Esophagus squamous epithelium (tissue), 5 donors: Measurements from ENCODE around the gene BDKRB1. TPM values are rescaled to one million over a fixed set of nuclear protein-coding genes. Genes with fewer than 3 reads are reported as not detected.

Experiments used
- DNase-seq: peaks from one replicate; lab custom pipeline; 2025; lab: John Stamatoyannopoulos, UW
- H3K27ac ChIP-seq, 4 donors: fragments of 200-600 bp; sonication (generic); one replicate each; pipeline ENCODE4 v1.5.1; 2016 to 2019; ENCODE audit warnings: mild to moderate bottlenecking in 1 of 4
- H3K27me3 ChIP-seq, 4 donors: fragments of 200-600 bp; sonication (generic); 1 replicate in 3 of 4; 2 replicates in 1 of 4; pipeline versions ENCODE4 v1.5.1 to v1.6.0; 2017 to 2021; ENCODE audit warnings: antibody characterized with exemption in 1 of 4
- H3K36me3 ChIP-seq, 3 donors: fragments of 200-600 bp; sonication (generic); one replicate each; pipeline ENCODE4 v1.5.1; 2016 to 2019
- H3K4me1 ChIP-seq, 3 donors: fragments of 200-600 bp; sonication (generic); one replicate each; pipeline ENCODE4 v1.5.1; 2017 to 2019
- H3K4me3 ChIP-seq, 4 donors: fragments of 200-600 bp; sonication (generic); 1 replicate in 3 of 4; 2 replicates in 1 of 4; pipeline ENCODE4 v1.5.1; 2016 to 2019; ENCODE audit warnings: mild to moderate bottlenecking in 2 of 4, moderate library complexity in 1 of 4
- H3K9me3 ChIP-seq, 3 donors: fragments of 200-600 bp; sonication (generic); one replicate each; pipeline ENCODE4 v1.5.1; 2016 to 2019
- CTCF ChIP-seq, 6 experiments: fragments of 450-650 bp in 4 of 6; fragments of 200-600 bp in 2 of 6; sonication (generic) in 2 of 6; IDR thresholded peaks; one replicate each; pipeline ENCODE4 v1.5.1; 2016 to 2019; ENCODE audit warnings: antibody characterized with exemption in 6 of 6, mild to moderate bottlenecking in 4 of 6, moderate library complexity in 4 of 6
- POLR2A ChIP-seq, 4 donors: fragments of 450-650 bp; IDR thresholded peaks; one replicate each; pipeline ENCODE4 v1.6.1; 2017; ENCODE audit warnings: antibody characterized with exemption in 4 of 4, mild to moderate bottlenecking in 4 of 4, moderate library complexity in 3 of 4
- WGBS, 2 donors: methylation state at CpG; one replicate each; pipeline ENCODE4 v1.1.5; 2018; 5-methylcytosine and 5-hydroxymethylcytosine counted together
- intact Hi-C: fragments of 100-400 bp; cut with DNase I; formaldehyde crosslinking; loops from one replicate; pipeline ENCODE4 v1.15.0; 2022
- total RNA-seq, 4 donors: library from RNA; depleted of rRNA; stranded (reverse); fragments of >200 nt; gene quantifications; one replicate each; pipeline ENCODE4 v1.1.0, GENCODE V29; 2016
- donor health status: DM: yes; HTN: yes; CAD: no.

The BDKRB1 gene
- total RNA-seq, result 10 to 100 TPM in 1 of 4 donors, 1 to 10 TPM in 3; 4.0 to 12.2 (median 5.7) TPM

GRCh38 chr14:96255501-96256366, at the start of gene BDKRB1:
BDKRB1 (plus strand) TSS chr14:96256210; CDS start chr14:96263683, 7,473 bp downstream.
- Histone ChIP-seq H3K27ac (peak within 1 kb of the TSS; percentile 76 to 91 (median 88)), H3K9me3 (no peaks in the 10 kb centered on the region), H3K36me3 (no peaks in the 10 kb centered on the region), H3K27me3 (no peaks in the 10 kb centered on the region), H3K4me3 (peak within 1 kb of the TSS in 3 of 4 donors; percentile 11 to 25 (median 25)), H3K4me1 (peaks cover 8 to 79% (median 30%) of the 10 kb centered on the region in 3 donors)
- intact Hi-C loops, result no loop called here
- no peak for DNase-seq
- WGBS, 2 donors, result 22 to 40% methylated on average over 12 of the region's 12 CpGs
- TF ChIP-seq CTCF (IDR thresholded peaks at IDR 0.05) (no peak), POLR2A (IDR thresholded peaks at IDR 0.05) (no peak)

- no peak for DNase-seq
- TF ChIP-seq POLR2A (IDR thresholded peaks at IDR 0.05) (no peak), CTCF (IDR thresholded peaks at IDR 0.05) (no peak)
- Histone ChIP-seq H3K9me3 (no peaks in the 10 kb centered on the region), H3K27ac (peak overlapping the region; percentile 91 to 97 (median 96)), H3K4me3 (peak overlapping the region; percentile 65 to 75 (median 68)), H3K4me1 (peaks cover 22 to 76% (median 33%) of the 10 kb centered on the region in 3 donors), H3K27me3 (peaks cover 0 to 17% (median 0%) of the 10 kb centered on the region in 4 donors), H3K36me3 (peaks cover 0 to 33% (median 4%) of the 10 kb centered on the region in 3 donors)
- WGBS, 2 donors, result 23 to 44% methylated on average over 6 to 7 of the region's 8 CpGs
- intact Hi-C loops, result loop anchor here (10.0 kb wide), 1 partner anchor 102 kb away; no protein-coding TSS in a partner anchor
These were observed 49.5 kb upstream of the BDKRB1 start for GRCh38 chr14:96206461-96206860.

- intact Hi-C loops, result loop anchor here (10.0 kb wide), 1 partner anchor 103 kb away; no protein-coding TSS in a partner anchor
These were observed 48.3 kb upstream of the BDKRB1 start for GRCh38 chr14:96207686-96208085.

GRCh38 chr14:96208739-96209138, 47.3 kb upstream of the BDKRB1 start:
- Histone ChIP-seq H3K4me1 (peaks cover 21 to 71% (median 29%) of the 10 kb centered on the region in 3 donors), H3K27ac (no peak overlapping the region), H3K9me3 (peaks cover 0 to 6% (median 0%) of the 10 kb centered on the region in 3 donors), H3K36me3 (peaks cover 0 to 40% (median 4%) of the 10 kb centered on the region in 3 donors), H3K27me3 (peaks cover 0 to 9% (median 0%) of the 10 kb centered on the region in 4 donors), H3K4me3 (no peak overlapping the region)
- no peak for DNase-seq
- 84 to 86% methylated on average over 7 of the region's 12 CpGs for WGBS, 2 donors
- intact Hi-C loops, result loop anchor here (10.0 kb wide), 1 partner anchor 104 kb away; no protein-coding TSS in a partner anchor
- no peak for TF ChIP-seq POLR2A (IDR thresholded peaks at IDR 0.05)

More at GRCh38 chr14:96207686-96208085, 48.3 kb upstream of the BDKRB1 start:
- 82 to 87% methylated on average over 5 of the region's 5 CpGs for WGBS, 2 donors
- peaks cover 0 to 6% (median 0%) of the 10 kb centered on the region in 3 donors for H3K9me3 ChIP-seq
- peaks cover 0 to 9% (median 0%) of the 10 kb centered on the region in 4 donors for H3K27me3 ChIP-seq
- H3K36me3 ChIP-seq, result peaks cover 0 to 39% (median 4%) of the 10 kb centered on the region in 3 donors
- H3K4me3 ChIP-seq, result peak overlapping the region in 1 of 4 donors; percentile 75
- H3K27ac ChIP-seq, result peak overlapping the region in 1 of 4 donors; percentile 91
- peaks cover 22 to 71% (median 33%) of the 10 kb centered on the region in 3 donors for H3K4me1 ChIP-seq
- TF ChIP-seq CTCF (IDR thresholded peaks at IDR 0.05) (no peak), POLR2A (IDR thresholded peaks at IDR 0.05) (no peak)
- DNase-seq, result no peak

GRCh38 chr14:96212140-96212539, 43.9 kb upstream of the BDKRB1 start:
- Histone ChIP-seq H3K9me3 (peaks cover 0 to 6% (median 0%) of the 10 kb centered on the region in 3 donors), H3K27ac (no peak overlapping the region), H3K27me3 (no peaks in the 10 kb centered on the region), H3K4me3 (no peak overlapping the region), H3K4me1 (peaks cover 10 to 74% (median 15%) of the 10 kb centered on the region in 3 donors), H3K36me3 (peaks cover 0 to 47% (median 4%) of the 10 kb centered on the region in 3 donors)
- DNase-seq, result no peak
- TF ChIP-seq POLR2A (IDR thresholded peaks at IDR 0.05) (no peak), CTCF (IDR thresholded peaks at IDR 0.05) (no peak)
- intact Hi-C loops, result no loop called here
